ENCODE measurements around the gene LRCOL1. TPM values are rescaled to one million over a fixed set of nuclear protein-coding genes. Genes with fewer than 3 reads are reported as not detected.

Gene LRCOL1
- total and polyA plus RNA-seq, 2 of the 13 experiments (the other 11 are each of a cell fraction or from before 2014, with no cell fraction given), result not detected

GRCh38 chr12:132608231-132609171 lies 1.9 kb downstream of the LRCOL1 start (continued):
- TF ChIP-seq ZBTB25 (CRISPR knock-in tag; IDR thresholded peaks at IDR 0.05), result no peak
- TF ChIP-seq SMAD9 (CRISPR knock-in tag; IDR thresholded peaks at IDR 0.05), result no peak
- TF ChIP-seq ARHGAP35 (CRISPR knock-in tag; IDR thresholded peaks at IDR 0.05; ENCODE audit: borderline replicate concordance), result no peak
- TF ChIP-seq ZNF644 (CRISPR knock-in tag; IDR thresholded peaks at IDR 0.05; ENCODE audit: low read depth), result no peak
- peak; percentile 72; the same call in 1 of the 2 replicates for TF ChIP-seq HMG20B (CRISPR knock-in tag; conservative IDR thresholded peaks at IDR 0.05)
- TF ChIP-seq ZNF543 (CRISPR knock-in tag; IDR thresholded peaks at IDR 0.05), result no peak; the same call in 1 of the 2 replicates
- TF ChIP-seq CBX2 (IDR thresholded peaks at IDR 0.05; ENCODE audit: low read depth, low read length), result no peak
- no peak for TF ChIP-seq CBX2 (CRISPR knock-in tag; IDR thresholded peaks at IDR 0.05; ENCODE audit: low read depth)
- TF ChIP-seq ZNF709 (CRISPR knock-in tag; IDR thresholded peaks at IDR 0.05), result peak; percentile 43; the same call in 1 of the 2 replicates
- no peak for TF ChIP-seq ZNF841 (CRISPR knock-in tag; IDR thresholded peaks at IDR 0.05; ENCODE audit: borderline replicate concordance)
- 0 out of 2 replicates have a peak, but pooled peaks have one; percentile 28 for TF ChIP-seq ZXDC (CRISPR knock-in tag; IDR thresholded peaks at IDR 0.05)
- no peak for TF ChIP-seq ZBTB21 (CRISPR knock-in tag; IDR thresholded peaks at IDR 0.05)
- 0 out of 2 replicates have a peak, but pooled peaks have one; percentile 25 for TF ChIP-seq CBX5 (CRISPR knock-in tag; IDR thresholded peaks at IDR 0.05; ENCODE audit: borderline replicate concordance)
- no peak for TF ChIP-seq ZKSCAN5 (CRISPR knock-in tag; IDR thresholded peaks at IDR 0.05)
- TF ChIP-seq ZC3H4 (CRISPR knock-in tag; IDR thresholded peaks at IDR 0.05; ENCODE audit: borderline replicate concordance), result no peak
- TF ChIP-seq ZBTB7A (CRISPR knock-in tag; IDR thresholded peaks at IDR 0.05), result peak; percentile 91
- TF ChIP-seq, protein P1, sequence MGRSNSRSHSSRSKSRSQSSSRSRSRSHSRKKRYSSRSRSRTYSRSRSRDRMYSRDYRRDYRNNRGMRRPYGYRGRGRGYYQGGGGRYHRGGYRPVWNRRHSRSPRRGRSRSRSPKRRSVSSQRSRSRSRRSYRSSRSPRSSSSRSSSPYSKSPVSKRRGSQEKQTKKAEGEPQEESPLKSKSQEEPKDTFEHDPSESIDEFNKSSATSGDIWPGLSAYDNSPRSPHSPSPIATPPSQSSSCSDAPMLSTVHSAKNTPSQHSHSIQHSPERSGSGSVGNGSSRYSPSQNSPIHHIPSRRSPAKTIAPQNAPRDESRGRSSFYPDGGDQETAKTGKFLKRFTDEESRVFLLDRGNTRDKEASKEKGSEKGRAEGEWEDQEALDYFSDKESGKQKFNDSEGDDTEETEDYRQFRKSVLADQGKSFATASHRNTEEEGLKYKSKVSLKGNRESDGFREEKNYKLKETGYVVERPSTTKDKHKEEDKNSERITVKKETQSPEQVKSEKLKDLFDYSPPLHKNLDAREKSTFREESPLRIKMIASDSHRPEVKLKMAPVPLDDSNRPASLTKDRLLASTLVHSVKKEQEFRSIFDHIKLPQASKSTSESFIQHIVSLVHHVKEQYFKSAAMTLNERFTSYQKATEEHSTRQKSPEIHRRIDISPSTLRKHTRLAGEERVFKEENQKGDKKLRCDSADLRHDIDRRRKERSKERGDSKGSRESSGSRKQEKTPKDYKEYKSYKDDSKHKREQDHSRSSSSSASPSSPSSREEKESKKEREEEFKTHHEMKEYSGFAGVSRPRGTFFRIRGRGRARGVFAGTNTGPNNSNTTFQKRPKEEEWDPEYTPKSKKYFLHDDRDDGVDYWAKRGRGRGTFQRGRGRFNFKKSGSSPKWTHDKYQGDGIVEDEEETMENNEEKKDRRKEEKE (IDR thresholded peaks at IDR 0.05), result no peak
- TF ChIP-seq ZFP62 (CRISPR knock-in tag; IDR thresholded peaks at IDR 0.05), result no peak
- TF ChIP-seq ZNF501 (CRISPR knock-in tag; IDR thresholded peaks at IDR 0.05), result no peak
- TF ChIP-seq MXI1 (IDR thresholded peaks at IDR 0.05; ENCODE audit: borderline replicate concordance, low read depth, low read length), result peak; percentile 43; the same call in 1 of the 3 replicates
- peak; percentile 94 for TF ChIP-seq ZNF430 (CRISPR knock-in tag; IDR thresholded peaks at IDR 0.05)
- TF ChIP-seq MTA1 (CRISPR knock-in tag; IDR thresholded peaks at IDR 0.05; ENCODE audit: borderline replicate concordance), result peak; percentile 23
- peak; percentile 47; the same call in 1 of the 2 replicates for TF ChIP-seq ERF (CRISPR knock-in tag; IDR thresholded peaks at IDR 0.05)
- no peak for TF ChIP-seq KMT2A (CRISPR knock-in tag; IDR thresholded peaks at IDR 0.05)
- TF ChIP-seq YEATS4 (CRISPR knock-in tag; IDR thresholded peaks at IDR 0.05; ENCODE audit: borderline replicate concordance), result no peak; the same call in 1 of the 2 replicates

All from HepG2 (cell line).